GM10248 (cell line): Measurements from ENCODE around the gene ROBO1.

ENCODE experiments used
- CTCF ChIA-PET: fragments of 300-600 bp; sonication (Branson Sonifier 250); formaldehyde crosslinking; extraction: SDS; loops from one replicate; lab custom pipeline; 2021; ENCODE audit warnings: antibody characterized with exemption; lab: Yijun Ruan, JAX
- POLR2A ChIA-PET: fragments of 350-650 bp; sonication (Branson Sonifier 250); formaldehyde crosslinking; extraction: SDS; loops from one replicate; lab custom pipeline; 2020; ENCODE audit warnings: antibody characterized with exemption; lab: Yijun Ruan, JAX
- DNase-seq: peaks from one replicate; pipeline ENCODE4 v3.0.0; 2012; ENCODE audit errors: extremely low spot score
- TF ChIP-seq, protein P1 (sequence below): IDR thresholded peaks from 2 replicates; pipeline ENCODE4 v1.5.1; 2012; ENCODE audit warnings: mild to moderate bottlenecking, low read depth; ENCODE audit errors: extremely low read depth, missing control alignments, control extremely low read depth

Gene ROBO1

DNA sequence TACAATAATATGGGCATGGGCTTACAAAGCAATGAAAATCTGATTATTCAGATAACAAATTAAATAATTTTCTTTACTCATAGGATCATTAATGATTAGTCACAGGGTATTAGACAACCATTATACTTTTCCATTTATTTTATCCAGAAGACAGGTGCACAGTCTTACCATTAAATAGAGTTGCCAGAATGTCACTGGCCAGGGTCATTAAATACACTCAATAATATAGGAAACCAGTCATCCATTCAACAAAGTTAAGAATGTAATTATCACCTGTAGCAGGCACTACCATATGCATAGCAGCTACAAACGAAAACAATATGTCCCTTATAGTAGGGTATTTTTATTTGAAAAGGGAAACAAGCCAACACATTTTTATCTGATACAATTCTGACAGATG lies 16.1 kb downstream of the ROBO1 start:
- DNase-seq, result no peak
- TF ChIP-seq, protein P1, sequence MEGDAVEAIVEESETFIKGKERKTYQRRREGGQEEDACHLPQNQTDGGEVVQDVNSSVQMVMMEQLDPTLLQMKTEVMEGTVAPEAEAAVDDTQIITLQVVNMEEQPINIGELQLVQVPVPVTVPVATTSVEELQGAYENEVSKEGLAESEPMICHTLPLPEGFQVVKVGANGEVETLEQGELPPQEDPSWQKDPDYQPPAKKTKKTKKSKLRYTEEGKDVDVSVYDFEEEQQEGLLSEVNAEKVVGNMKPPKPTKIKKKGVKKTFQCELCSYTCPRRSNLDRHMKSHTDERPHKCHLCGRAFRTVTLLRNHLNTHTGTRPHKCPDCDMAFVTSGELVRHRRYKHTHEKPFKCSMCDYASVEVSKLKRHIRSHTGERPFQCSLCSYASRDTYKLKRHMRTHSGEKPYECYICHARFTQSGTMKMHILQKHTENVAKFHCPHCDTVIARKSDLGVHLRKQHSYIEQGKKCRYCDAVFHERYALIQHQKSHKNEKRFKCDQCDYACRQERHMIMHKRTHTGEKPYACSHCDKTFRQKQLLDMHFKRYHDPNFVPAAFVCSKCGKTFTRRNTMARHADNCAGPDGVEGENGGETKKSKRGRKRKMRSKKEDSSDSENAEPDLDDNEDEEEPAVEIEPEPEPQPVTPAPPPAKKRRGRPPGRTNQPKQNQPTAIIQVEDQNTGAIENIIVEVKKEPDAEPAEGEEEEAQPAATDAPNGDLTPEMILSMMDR, result no peak
- POLR2A ChIA-PET, result no interaction called here
- CTCF ChIA-PET, result interaction anchor here (1.1 kb wide), 1 partner anchor 9 kb away, joined by 4 read pairs; no protein-coding TSS in a partner anchor

- ChIA-PET POLR2A (no interaction called here), CTCF (no interaction called here)
- TF ChIP-seq, protein P1, result no peak
- no peak for DNase-seq
These were observed 30.3 kb downstream of the ROBO1 start for GRCh38 chr3:79737530-79737929.

DNA sequence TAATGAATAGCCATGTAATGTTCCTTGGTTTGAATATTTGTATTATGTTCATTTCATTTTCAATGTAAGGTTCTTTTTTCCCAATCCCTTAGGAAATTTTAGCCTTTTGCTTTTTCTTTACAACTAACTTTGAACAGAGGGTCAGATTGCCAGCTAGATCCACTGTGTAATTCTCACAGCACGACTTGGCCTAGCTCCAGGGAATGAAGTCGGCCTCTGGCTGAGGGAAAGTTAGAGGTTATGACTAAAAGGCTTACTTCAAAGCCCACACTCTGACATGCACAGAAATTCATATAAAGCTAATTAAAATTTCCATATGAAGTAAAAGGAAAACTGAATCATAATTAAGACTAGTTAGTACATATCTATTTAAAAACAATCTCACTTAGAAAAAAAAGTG lies 38.7 kb downstream of the ROBO1 start:
- CTCF ChIA-PET, result no interaction called here
- POLR2A ChIA-PET, result no interaction called here
- no peak for DNase-seq
- TF ChIP-seq, protein P1, result no peak

DNA sequence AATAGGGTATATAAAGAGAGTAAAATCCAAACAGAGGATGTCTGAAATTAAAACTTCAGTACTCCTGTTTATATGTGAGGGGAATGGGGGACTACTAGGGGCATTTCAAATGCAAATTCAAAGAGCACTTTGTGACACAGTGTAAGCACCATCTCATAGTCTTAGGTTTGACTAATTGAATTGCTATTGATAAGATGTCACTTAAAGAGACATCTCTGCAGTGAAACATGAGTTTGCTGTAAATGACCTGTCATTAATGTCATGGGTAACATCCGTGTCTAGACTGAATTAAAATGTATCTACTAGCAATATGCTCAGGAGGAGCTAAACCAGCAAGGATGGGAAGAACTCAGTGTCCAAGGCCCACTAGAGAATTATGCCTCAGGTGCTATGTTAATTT lies 41.0 kb downstream of the ROBO1 start:
- ChIA-PET CTCF (no interaction called here), POLR2A (no interaction called here)
- no peak for DNase-seq
- TF ChIP-seq, protein P1, result no peak

DNA sequence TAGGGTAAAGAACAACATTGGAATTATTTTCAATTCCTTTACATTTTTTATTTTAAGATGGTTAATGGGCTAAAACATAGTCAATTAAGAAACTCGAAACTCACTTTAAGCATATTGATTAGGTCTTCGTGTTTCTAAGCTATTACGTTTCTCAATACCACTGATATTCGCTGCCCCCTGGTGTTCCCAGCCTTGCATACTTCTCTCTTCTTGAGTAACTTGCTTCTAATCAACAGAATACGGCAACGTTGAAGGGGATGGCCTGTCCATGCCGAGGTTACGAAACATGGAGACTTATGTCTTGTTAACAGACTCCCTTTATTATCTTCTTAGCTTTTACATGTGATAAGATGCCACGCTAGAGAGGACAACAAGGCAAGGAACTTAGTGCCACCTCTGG lies 43.6 kb downstream of the ROBO1 start:
- no peak for DNase-seq
- TF ChIP-seq, protein P1, result no peak
- POLR2A ChIA-PET, result no interaction called here
- CTCF ChIA-PET, result no interaction called here

- TF ChIP-seq, protein P1, result no peak
- POLR2A ChIA-PET, result no interaction called here
- CTCF ChIA-PET, result interaction anchor here (1.9 kb wide), 1 partner anchor 29 kb away, joined by 4 read pairs; no protein-coding TSS in a partner anchor
These were observed 77.7 kb downstream of the ROBO1 start for GRCh38 chr3:79690072-79690471.

DNA sequence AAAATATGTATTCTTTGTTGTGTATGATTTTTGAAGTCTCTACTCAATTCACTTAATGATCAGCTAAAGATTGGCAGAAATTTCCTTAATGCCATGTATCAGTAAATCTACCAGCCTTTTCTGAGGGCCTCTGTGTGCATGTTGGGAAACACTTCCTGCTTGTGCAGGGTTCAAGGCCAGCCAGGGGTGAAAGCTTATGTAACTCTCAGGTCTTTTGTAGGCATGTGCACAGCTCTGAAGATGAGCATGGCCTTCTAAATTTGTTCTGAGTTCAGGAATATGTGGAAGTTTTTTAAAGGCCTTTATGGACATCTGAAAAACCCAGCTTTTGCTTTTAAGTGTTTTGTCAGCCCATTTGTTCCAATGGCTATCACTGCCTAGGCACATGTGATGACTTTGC lies 82.7 kb downstream of the ROBO1 start:
- CTCF ChIA-PET, result no interaction called here
- DNase-seq, result no peak
- TF ChIP-seq, protein P1, result no peak
- POLR2A ChIA-PET, result no interaction called here

More at GRCh38 chr3:79690072-79690471, 77.7 kb downstream of the ROBO1 start:
- DNase-seq, result no peak
